HG03095 (cell line): ENCODE data around the gene RHEB.

Experiments
- ATAC-seq: cut with Tn5 transposase; IDR thresholded peaks from one replicate; pipeline ENCODE4 v1.9.1; 2021; ENCODE audit warnings: moderate library complexity; ENCODE audit not compliant: unreplicated experiment

The RHEB gene

GRCh38 chr7:151420144-151420543 lies 99.6 kb downstream of the RHEB start:
- ATAC-seq: no peak

- ATAC-seq: no peak
These were observed 102.8 kb downstream of the RHEB start for GRCh38 chr7:151416941-151417315.

DNA sequence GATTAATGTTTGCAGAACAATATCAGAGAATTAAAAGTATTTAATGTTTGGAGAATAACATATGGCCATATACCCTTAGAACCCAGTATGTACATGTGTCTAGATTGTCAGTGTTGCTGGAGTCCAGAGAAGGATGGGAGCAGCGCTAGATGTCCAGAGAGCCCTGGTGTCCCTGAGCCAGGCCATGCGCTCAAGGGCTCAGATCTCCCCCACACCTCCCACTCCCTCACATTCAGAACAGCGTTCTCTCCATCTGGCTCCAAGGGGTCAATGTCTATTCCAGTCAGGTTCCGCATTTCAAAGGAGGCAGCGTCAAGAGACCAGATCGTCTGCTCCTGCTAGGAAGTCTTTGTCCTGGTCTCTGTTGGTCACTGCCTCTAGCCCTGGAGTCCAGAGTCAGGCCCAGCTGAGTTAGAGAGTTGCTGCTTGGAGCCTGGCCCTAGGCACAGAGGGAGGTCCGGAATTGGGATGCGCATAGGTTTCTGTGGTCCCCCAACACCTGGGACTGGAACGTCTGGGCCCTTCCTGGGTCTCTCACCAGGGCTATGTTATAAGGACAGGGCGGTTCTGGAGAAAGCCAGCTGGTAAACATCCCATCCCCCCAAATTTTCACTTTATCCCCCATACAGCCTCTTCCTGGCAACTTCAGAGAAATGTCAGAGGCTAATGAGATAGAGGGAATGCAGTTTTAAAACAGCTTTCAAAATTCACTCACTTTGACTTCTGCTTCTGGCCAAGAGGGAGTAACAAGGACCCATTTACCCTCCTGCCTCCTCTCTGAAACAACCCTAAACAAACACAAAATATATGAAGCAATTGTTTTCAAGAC lies 103.4 kb downstream of the RHEB start:
- ATAC-seq: no peak
